HUDEP-2 (cell line): Measurements from ENCODE around the gene ITGB1BP2.
A peak's percentile ranks its signal among the peaks of the same experiment; 100 is the strongest.
"Not testable (repeated sequence)": the region's sequence is repeated elsewhere in the genome, so short reads cannot be mapped to it uniquely, and the experiment has no call there.

Source experiments
- DNase-seq, 76 experiments: peaks; one replicate each; lab custom pipeline; 2025; ENCODE audit not compliant: unreplicated experiment in 76 of 76; lab: John Stamatoyannopoulos, UW

Gene ITGB1BP2

GRCh38 chrX:71301195-71301924 is at the start of gene ITGB1BP2:
ITGB1BP2 (plus strand) TSS chrX:71301750; CDS start chrX:71301807, 57 bp downstream.
- no peak for DNase-seq

GRCh38 chrX:71252221-71252620 is 49.3 kb upstream of the ITGB1BP2 start:
- DNase-seq, result peak in 1 of 76 experiments; percentile 1

GRCh38 chrX:71253253-71254091 is 48.1 kb upstream of the ITGB1BP2 start:
- peak in 48 of 76 experiments; percentile 0 to 58 (median 18) for DNase-seq

GRCh38 chrX:71254092-71254963 is 47.2 kb upstream of the ITGB1BP2 start, which contains the start of gene ZMYM3:
ZMYM3 (minus strand) TSS chrX:71254140; CDS start chrX:71253255, 885 bp downstream.
- DNase-seq, result peak in 74 of 76 experiments; percentile 1 to 83 (median 61)

GRCh38 chrX:71256051-71256450 is 45.5 kb upstream of the ITGB1BP2 start:
- DNase-seq, result no peak

GRCh38 chrX:71256856-71257255 is 44.7 kb upstream of the ITGB1BP2 start:
- DNase-seq, result no peak

GRCh38 chrX:71268624-71269023 is 32.9 kb upstream of the ITGB1BP2 start:
- DNase-seq, result not testable (repeated sequence)

GRCh38 chrX:71269801-71270395 is 31.7 kb upstream of the ITGB1BP2 start:
- no peak for DNase-seq

- DNase-seq, result not testable (repeated sequence)
Observed at GRCh38 chrX:71272313-71272712, 29.2 kb upstream of the ITGB1BP2 start.

- DNase-seq, result not testable (repeated sequence)
Observed at GRCh38 chrX:71281300-71281699, 20.2 kb upstream of the ITGB1BP2 start.

- DNase-seq, result peak in 8 of 76 experiments; percentile 5 to 69 (median 20)
Observed at GRCh38 chrX:71282514-71283402, 18.8 kb upstream of the ITGB1BP2 start.

- DNase-seq, result peak in 75 of 76 experiments; percentile 25 to 96 (median 84)
Observed at GRCh38 chrX:71283403-71284143, 18.0 kb upstream of the ITGB1BP2 start, which contains the start of gene NONO. NONO (plus strand) TSS chrX:71283635; CDS start chrX:71290638, 7,003 bp downstream.

- DNase-seq, result no peak
Observed at GRCh38 chrX:71285929-71286328, 15.6 kb upstream of the ITGB1BP2 start.

GRCh38 chrX:71291381-71291780 is 10.2 kb upstream of the ITGB1BP2 start:
- no peak for DNase-seq

GRCh38 chrX:71292669-71293365 is 8.7 kb upstream of the ITGB1BP2 start:
- DNase-seq, result no peak

- DNase-seq, result no peak
Observed at GRCh38 chrX:71296806-71297205, 4.7 kb upstream of the ITGB1BP2 start.

- no peak for DNase-seq
Observed at GRCh38 chrX:71298119-71298518, 3.4 kb upstream of the ITGB1BP2 start.

- DNase-seq, result not testable (repeated sequence)
Observed at GRCh38 chrX:71300064-71300463, 1.5 kb upstream of the ITGB1BP2 start.
